NCI-H526 treated with DMSO at 0.1 percent for 48 hours (cell line): ENCODE data around the gene LHX5.

Experiments
- DNase-seq: peaks from one replicate; lab custom pipeline; 2025; lab: John Stamatoyannopoulos, UW

LHX5 gene

GRCh38 chr12:113477842-113478215 is 6.2 kb upstream of the LHX5 start:
- no peak for DNase-seq

- no peak for DNase-seq
Measured at GRCh38 chr12:113477171-113477841, 5.6 kb upstream of the LHX5 start.

GRCh38 chr12:113476176-113476986 is 4.7 kb upstream of the LHX5 start:
- DNase-seq: no peak

- no peak for DNase-seq
Measured at GRCh38 chr12:113475451-113476175, 3.9 kb upstream of the LHX5 start.

GRCh38 chr12:113474635-113475436 is 3.2 kb upstream of the LHX5 start:
- DNase-seq: no peak

GRCh38 chr12:113473942-113474341 is 2.3 kb upstream of the LHX5 start:
- no peak for DNase-seq

GRCh38 chr12:113473400-113473799 is 1.7 kb upstream of the LHX5 start:
- no peak for DNase-seq

- no peak for DNase-seq
Measured at GRCh38 chr12:113472191-113473121, 785 bp upstream of the LHX5 start.

- no peak for DNase-seq
Measured at GRCh38 chr12:113470871-113471618, 626 bp downstream of the LHX5 start.

- no peak for DNase-seq
Measured at GRCh38 chr12:113469949-113470743, 1.5 kb downstream of the LHX5 start.

GRCh38 chr12:113469224-113469948 is 2.3 kb downstream of the LHX5 start:
- DNase-seq: no peak

- DNase-seq: no peak
Measured at GRCh38 chr12:113468365-113469223, 3.1 kb downstream of the LHX5 start.

GRCh38 chr12:113467502-113468364 is 3.9 kb downstream of the LHX5 start:
- no peak for DNase-seq

GRCh38 chr12:113467142-113467501 is 4.5 kb downstream of the LHX5 start:
- DNase-seq: no peak

GRCh38 chr12:113466454-113467141 is 5.1 kb downstream of the LHX5 start:
- DNase-seq: no peak

GRCh38 chr12:113465808-113466453 is 5.7 kb downstream of the LHX5 start:
- no peak for DNase-seq
